ENCODE measurements around the gene MAPK12. TPM values are rescaled to one million over a fixed set of nuclear protein-coding genes. Genes with fewer than 3 reads are reported as not detected.

The MAPK12 gene
- total RNA-seq, 1 donor from 2014 or later: 27.3 TPM

DNA sequence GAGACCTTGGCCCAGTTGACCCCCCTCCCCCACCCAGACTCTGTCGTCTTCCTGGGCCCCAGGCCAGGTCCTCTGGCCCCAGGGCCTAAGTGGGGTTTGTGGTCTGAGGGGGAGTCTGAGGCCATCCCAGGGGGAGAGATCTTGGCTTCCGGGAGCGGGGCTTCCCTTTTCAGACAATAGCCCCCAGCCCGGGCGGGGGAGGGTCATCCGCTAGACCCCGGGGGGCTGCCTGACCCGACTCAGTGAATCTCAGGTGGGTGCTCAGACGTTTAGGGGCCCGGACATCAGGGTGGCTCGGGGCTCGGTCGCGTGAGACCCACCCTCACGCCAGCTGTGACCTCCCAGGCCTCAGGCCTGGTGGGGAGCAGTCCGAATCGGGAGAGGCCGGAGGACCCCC lies 8.1 kb upstream of the MAPK12 start:
- Mint-ChIP-seq H3K9me3 (ENCODE audit: unreplicated experiment) (no peaks in the 10 kb centered on the region), H3K27me3 (ENCODE audit: unreplicated experiment) (no peaks in the 10 kb centered on the region), H3K36me3 (ENCODE audit: unreplicated experiment) (peaks cover 6% of the 10 kb centered on the region), H3K4me3 (ENCODE audit: unreplicated experiment) (peak overlapping the region; percentile 61), H3K27ac (ENCODE audit: unreplicated experiment) (no peak overlapping the region), H3K4me1 (ENCODE audit: unreplicated experiment) (peaks cover 19% of the 10 kb centered on the region)
- TF ChIP-seq, protein P1, sequence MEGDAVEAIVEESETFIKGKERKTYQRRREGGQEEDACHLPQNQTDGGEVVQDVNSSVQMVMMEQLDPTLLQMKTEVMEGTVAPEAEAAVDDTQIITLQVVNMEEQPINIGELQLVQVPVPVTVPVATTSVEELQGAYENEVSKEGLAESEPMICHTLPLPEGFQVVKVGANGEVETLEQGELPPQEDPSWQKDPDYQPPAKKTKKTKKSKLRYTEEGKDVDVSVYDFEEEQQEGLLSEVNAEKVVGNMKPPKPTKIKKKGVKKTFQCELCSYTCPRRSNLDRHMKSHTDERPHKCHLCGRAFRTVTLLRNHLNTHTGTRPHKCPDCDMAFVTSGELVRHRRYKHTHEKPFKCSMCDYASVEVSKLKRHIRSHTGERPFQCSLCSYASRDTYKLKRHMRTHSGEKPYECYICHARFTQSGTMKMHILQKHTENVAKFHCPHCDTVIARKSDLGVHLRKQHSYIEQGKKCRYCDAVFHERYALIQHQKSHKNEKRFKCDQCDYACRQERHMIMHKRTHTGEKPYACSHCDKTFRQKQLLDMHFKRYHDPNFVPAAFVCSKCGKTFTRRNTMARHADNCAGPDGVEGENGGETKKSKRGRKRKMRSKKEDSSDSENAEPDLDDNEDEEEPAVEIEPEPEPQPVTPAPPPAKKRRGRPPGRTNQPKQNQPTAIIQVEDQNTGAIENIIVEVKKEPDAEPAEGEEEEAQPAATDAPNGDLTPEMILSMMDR (IDR thresholded peaks at IDR 0.05): no peak
- DNase-seq (ENCODE audit: extremely low spot score, unreplicated experiment): no peak

- Mint-ChIP-seq H3K4me1 (ENCODE audit: unreplicated experiment) (peaks cover 19% of the 10 kb centered on the region), H3K36me3 (ENCODE audit: unreplicated experiment) (no peaks in the 10 kb centered on the region), H3K27me3 (ENCODE audit: unreplicated experiment) (no peaks in the 10 kb centered on the region), H3K9me3 (ENCODE audit: unreplicated experiment) (no peaks in the 10 kb centered on the region), H3K27ac (ENCODE audit: unreplicated experiment) (no peak overlapping the region), H3K4me3 (ENCODE audit: unreplicated experiment) (no peak overlapping the region)
- no peak for DNase-seq (ENCODE audit: extremely low spot score, unreplicated experiment)
- TF ChIP-seq, protein P1 (IDR thresholded peaks at IDR 0.05): no peak
Observed at GRCh38 chr22:50268655-50269113, 7.2 kb upstream of the MAPK12 start.

DNA sequence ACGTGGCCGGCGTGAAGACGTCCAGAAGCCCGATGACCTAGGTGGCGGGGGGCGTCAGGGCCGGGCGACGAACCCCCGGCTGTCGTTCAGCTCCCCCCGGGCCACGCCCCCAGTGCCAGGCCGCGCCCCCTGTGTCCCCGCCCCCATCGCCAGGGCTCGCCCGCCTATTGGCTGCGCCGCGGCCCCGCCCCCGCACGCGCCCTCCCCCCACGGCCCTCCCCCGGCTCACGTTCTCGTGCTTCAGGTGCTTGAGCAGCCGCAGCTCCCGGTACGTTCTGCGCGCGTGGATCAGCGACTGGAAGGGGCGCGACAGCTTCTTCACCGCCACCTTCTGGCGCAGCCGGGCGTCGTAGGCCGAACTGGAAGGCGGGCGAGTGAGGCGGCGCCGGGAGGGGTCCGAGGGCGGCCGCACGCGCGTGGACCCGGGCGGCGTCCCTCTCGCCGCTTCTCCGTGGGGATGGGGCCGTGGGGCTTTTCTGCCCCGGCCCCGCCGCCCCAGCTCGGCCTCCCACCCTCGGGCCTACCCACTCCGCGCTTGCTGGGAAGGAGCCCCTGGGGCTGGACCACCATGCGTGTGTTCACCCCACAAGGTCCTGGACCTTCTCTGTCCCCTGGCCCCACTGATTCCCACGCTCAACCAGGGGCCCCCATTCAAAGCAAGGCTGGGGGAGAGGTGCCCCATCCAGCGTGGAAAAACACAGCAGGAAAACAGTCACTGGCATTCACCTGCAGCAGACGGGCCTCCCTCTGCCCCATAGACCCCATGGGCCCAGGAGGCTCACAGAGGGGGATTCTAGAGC lies 6.3 kb upstream of the MAPK12 start:
- no peak for DNase-seq (ENCODE audit: extremely low spot score, unreplicated experiment)
- no peak overlapping the region for H3K4me3 Mint-ChIP-seq (ENCODE audit: unreplicated experiment)
- no peaks in the 10 kb centered on the region for H3K27me3 Mint-ChIP-seq (ENCODE audit: unreplicated experiment)
- no peaks in the 10 kb centered on the region for H3K9me3 Mint-ChIP-seq (ENCODE audit: unreplicated experiment)
- TF ChIP-seq, protein P1 (IDR thresholded peaks at IDR 0.05): no peak
- H3K27ac Mint-ChIP-seq (ENCODE audit: unreplicated experiment): no peak overlapping the region
- H3K36me3 Mint-ChIP-seq (ENCODE audit: unreplicated experiment): no peaks in the 10 kb centered on the region
- H3K4me1 Mint-ChIP-seq (ENCODE audit: unreplicated experiment): peaks cover 23% of the 10 kb centered on the region

DNA sequence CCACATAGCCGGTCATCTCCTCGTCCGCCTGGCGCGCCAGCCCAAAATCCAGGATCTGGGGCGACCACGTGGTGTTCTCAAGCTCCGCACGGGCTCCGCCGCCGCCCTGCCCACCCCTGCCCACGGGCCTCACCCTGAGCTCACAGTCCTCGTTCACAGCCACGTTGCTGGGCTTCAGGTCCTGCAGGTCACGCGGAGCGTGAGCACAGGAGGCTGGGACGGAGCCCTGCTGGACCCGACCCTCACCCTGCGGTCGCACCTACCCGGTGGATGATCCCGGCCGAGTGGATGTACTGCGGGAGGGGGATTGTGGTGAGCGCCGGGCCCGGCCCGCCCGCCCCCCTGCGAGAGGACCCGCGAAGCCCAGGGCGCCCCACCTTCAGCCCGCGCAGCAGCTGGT lies 5.5 kb upstream of the MAPK12 start:
- Mint-ChIP-seq H3K27me3 (ENCODE audit: unreplicated experiment) (no peaks in the 10 kb centered on the region), H3K4me3 (ENCODE audit: unreplicated experiment) (no peak overlapping the region), H3K27ac (ENCODE audit: unreplicated experiment) (no peak overlapping the region), H3K4me1 (ENCODE audit: unreplicated experiment) (peaks cover 31% of the 10 kb centered on the region), H3K9me3 (ENCODE audit: unreplicated experiment) (no peaks in the 10 kb centered on the region), H3K36me3 (ENCODE audit: unreplicated experiment) (no peaks in the 10 kb centered on the region)
- DNase-seq (ENCODE audit: extremely low spot score, unreplicated experiment): no peak
- TF ChIP-seq, protein P1 (IDR thresholded peaks at IDR 0.05): no peak

- no peak for DNase-seq (ENCODE audit: extremely low spot score, unreplicated experiment)
- H3K4me1 Mint-ChIP-seq (ENCODE audit: unreplicated experiment): peaks cover 31% of the 10 kb centered on the region
- TF ChIP-seq, protein P1 (IDR thresholded peaks at IDR 0.05): no peak
- H3K4me3 Mint-ChIP-seq (ENCODE audit: unreplicated experiment): no peak overlapping the region
- no peaks in the 10 kb centered on the region for H3K36me3 Mint-ChIP-seq (ENCODE audit: unreplicated experiment)
- H3K27ac Mint-ChIP-seq (ENCODE audit: unreplicated experiment): no peak overlapping the region
- H3K27me3 Mint-ChIP-seq (ENCODE audit: unreplicated experiment): no peaks in the 10 kb centered on the region
- no peaks in the 10 kb centered on the region for H3K9me3 Mint-ChIP-seq (ENCODE audit: unreplicated experiment)
Observed at GRCh38 chr22:50264946-50265669, 3.6 kb upstream of the MAPK12 start.
